ENCODE measurements around the gene SLC27A3.
"Not testable (repeated sequence)": the region's sequence is repeated elsewhere in the genome, so short reads cannot be mapped to it uniquely, and the experiment has no call there.

SLC27A3 gene

DNA sequence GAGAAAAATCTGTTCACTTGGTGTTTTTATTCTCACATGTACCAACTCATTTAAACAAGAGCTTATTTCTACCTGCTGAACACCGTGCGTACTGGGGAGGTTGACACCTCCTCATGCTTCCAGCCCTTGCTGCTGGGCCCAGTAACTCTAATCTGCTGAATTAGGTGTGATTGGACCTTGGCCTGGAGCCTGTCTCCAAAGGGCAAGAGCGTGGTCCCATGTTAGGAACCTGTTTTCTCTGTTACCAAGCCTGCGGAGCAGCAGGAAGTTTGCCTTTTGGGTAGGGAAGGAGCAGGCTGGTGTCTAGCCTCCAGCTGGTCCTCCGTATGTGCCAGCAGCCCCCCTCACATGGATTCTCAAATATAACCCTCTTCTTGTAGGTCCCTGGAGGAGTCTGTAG lies 10.9 kb upstream of the SLC27A3 start:
- H3K4me1 ChIP-seq (ENCODE audit: control insufficient read depth, insufficient read depth, low read length, poor library complexity, severe bottlenecking) = peaks cover 8% of the 10 kb centered on the region
- H3K36me3 ChIP-seq (ENCODE audit: control insufficient read depth, insufficient read depth, low read length) = peaks cover 92% of the 10 kb centered on the region
- WGBS, 2 experiments (ENCODE audit: insufficient coverage in 2 of 2) = 100% methylated on average over 3 of the region's 5 CpGs

DNA sequence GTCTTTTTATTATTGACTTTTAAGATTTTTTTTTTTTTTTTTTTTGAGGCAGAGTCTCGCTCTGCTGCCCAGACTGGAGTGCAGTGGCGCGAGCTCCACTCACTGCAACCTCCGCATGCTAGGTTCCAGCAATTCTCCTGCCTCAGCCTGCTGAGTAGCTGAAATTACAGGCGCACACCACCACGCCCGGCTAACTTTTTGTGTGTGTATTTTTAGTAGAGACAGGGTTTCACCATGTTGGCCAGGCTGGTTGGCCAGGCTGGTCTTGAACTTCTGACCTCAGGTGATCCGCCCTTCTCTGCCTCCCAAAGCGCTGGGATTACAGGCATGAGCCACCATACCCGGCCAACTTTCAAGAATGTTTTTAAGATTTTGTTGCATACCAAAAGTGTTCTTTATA lies 8.5 kb upstream of the SLC27A3 start:
- not testable (repeated sequence) for H3K9me3 ChIP-seq (ENCODE audit: control insufficient read depth, low read length); H3K4me3 ChIP-seq (ENCODE audit: extremely low read depth, insufficient read depth, low read length, poor library complexity, severe bottlenecking); H3K4me1 ChIP-seq (ENCODE audit: control insufficient read depth, insufficient read depth, low read length, poor library complexity, severe bottlenecking); H3K27ac ChIP-seq (ENCODE audit: low read depth, low read length, severe bottlenecking)
- peaks cover 90% of the 10 kb centered on the region for H3K36me3 ChIP-seq (ENCODE audit: control insufficient read depth, insufficient read depth, low read length)
- 96 to 100% methylated on average over 4 to 5 of the region's 10 CpGs for WGBS, 2 experiments (ENCODE audit: insufficient coverage in 2 of 2)

More for the DNA sequence above, 10.9 kb upstream of the SLC27A3 start:
- Histone ChIP-seq H3K27ac (ENCODE audit: low read depth, low read length, severe bottlenecking) (no peak overlapping the region), H3K4me3 (ENCODE audit: extremely low read depth, insufficient read depth, low read length, poor library complexity, severe bottlenecking) (no peak overlapping the region), H3K9me3 (ENCODE audit: control insufficient read depth, low read length) (no peaks in the 10 kb centered on the region)

DNA sequence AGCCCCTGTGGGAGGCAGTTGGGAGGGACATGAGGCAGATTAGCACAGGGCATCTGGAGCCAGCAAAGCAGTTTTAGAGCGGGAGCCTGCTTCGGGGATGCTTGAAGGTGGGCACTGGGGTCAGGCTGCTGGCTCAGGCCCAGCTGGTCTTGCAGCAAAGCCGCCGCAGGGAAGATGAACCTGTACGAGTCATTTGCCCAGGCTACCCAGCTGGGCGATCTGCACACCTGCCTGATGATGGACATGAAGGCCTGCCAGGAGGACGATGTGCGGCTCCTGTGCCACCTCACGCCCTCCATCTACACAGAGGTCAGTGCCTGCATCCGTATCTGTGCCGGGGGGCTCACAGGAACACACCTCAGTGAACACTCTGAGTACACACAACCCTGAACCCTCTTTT lies 7.7 kb upstream of the SLC27A3 start:
- no peaks in the 10 kb centered on the region for H3K9me3 ChIP-seq (ENCODE audit: control insufficient read depth, low read length)
- peaks cover 91% of the 10 kb centered on the region for H3K36me3 ChIP-seq (ENCODE audit: control insufficient read depth, insufficient read depth, low read length)
- H3K4me3 ChIP-seq (ENCODE audit: extremely low read depth, insufficient read depth, low read length, poor library complexity, severe bottlenecking) = no peak overlapping the region
- peaks cover 8% of the 10 kb centered on the region for H3K4me1 ChIP-seq (ENCODE audit: control insufficient read depth, insufficient read depth, low read length, poor library complexity, severe bottlenecking)
- WGBS, 2 experiments (ENCODE audit: insufficient coverage in 2 of 2) = 97 to 100% methylated on average over 7 to 11 of the region's 11 CpGs
- no peak overlapping the region for H3K27ac ChIP-seq (ENCODE audit: low read depth, low read length, severe bottlenecking)

DNA sequence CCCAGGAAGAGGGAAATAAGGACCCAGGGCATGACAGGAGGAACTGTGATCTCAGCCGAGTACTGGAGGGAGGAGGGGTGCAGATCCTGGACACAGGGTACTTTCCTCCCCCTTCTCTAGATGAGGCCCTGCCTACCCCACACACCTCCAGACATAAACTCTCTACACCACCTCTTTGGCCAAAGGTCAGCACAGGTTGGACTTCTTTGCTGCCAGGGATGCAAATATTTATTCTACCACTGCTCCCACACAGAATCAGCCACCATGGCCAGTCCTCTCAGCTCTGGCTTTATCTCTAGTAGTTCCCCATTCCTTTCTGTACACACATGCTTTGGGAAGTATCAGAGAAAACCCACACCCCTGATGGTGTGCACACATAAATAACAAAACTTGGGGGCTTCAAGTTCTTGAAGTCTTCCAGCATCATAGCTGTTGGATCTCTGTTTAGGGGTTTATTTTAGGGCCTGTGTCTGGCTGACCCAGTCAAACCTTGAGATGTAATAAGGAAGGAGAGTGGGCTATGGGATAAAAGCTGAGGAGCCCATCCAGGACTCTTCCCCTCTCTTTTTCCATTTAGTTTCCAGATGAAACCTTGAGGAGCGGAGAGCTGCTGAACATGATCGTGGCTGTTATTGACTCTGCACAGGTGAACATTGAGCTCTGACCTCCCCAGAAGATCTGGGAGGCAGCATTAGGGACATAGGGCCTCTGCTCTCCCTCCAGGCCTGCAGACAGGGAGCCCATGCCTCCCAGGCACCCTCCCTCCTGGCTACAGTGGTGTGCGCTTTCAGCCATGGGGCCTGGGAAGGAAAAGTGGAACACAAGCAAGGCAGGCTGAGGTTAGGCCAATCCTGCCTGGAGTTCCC lies 6.7 kb upstream of the SLC27A3 start:
- Histone ChIP-seq H3K4me1 (ENCODE audit: control insufficient read depth, insufficient read depth, low read length, poor library complexity, severe bottlenecking) (peaks cover 10% of the 10 kb centered on the region), H3K4me3 (ENCODE audit: extremely low read depth, insufficient read depth, low read length, poor library complexity, severe bottlenecking) (no peak overlapping the region), H3K36me3 (ENCODE audit: control insufficient read depth, insufficient read depth, low read length) (peaks cover 91% of the 10 kb centered on the region), H3K27ac (ENCODE audit: low read depth, low read length, severe bottlenecking) (no peak overlapping the region), H3K9me3 (ENCODE audit: control insufficient read depth, low read length) (no peaks in the 10 kb centered on the region)
- WGBS, 2 experiments (ENCODE audit: insufficient coverage in 2 of 2) = 95 to 96% methylated on average over 2 to 3 of the region's 4 CpGs

DNA sequence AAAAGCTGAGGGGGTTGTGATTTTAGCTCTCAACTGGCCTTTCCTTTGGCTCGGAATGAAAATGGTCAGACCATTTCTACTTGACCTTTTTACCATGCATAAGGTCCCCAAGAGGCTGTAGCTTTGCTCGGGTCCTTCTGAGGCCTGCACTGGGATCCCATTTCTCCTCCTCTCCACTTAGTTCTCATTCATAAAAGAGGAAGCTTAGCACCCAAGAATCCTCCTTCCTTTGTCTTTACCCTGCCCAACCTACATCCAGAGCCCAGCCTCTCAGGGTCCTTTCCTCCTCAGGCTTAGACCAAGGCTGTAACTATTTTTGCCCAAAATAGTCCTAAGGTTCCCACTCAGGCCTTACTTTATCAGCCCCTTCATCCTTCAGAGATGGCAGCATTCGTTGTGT lies 6.0 kb upstream of the SLC27A3 start:
- H3K36me3 ChIP-seq (ENCODE audit: control insufficient read depth, insufficient read depth, low read length) = peaks cover 85% of the 10 kb centered on the region

DNA sequence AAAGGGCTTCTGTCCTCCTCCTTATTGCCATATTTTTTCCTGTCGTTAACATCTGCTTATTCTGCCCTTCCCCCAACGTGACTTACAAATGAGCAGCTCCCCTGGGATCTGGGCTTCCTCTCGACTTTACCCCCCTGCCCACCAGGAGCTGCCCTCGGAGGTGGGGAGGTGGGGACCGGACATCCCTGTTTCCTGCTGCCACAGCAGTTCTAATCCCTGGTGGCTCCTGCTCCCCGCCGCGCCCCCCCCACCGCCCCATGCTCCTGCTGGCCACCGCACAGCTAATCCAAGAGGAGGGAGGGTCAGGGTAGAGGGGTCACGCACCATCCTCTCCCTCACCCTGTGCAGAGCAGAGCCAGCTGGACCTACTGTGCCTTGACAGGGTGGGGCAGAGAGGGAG lies 4.4 kb upstream of the SLC27A3 start:
- Histone ChIP-seq H3K4me3 (ENCODE audit: extremely low read depth, insufficient read depth, low read length, poor library complexity, severe bottlenecking) (no peak overlapping the region), H3K27ac (ENCODE audit: low read depth, low read length, severe bottlenecking) (no peak overlapping the region), H3K9me3 (ENCODE audit: control insufficient read depth, low read length) (no peaks in the 10 kb centered on the region), H3K36me3 (ENCODE audit: control insufficient read depth, insufficient read depth, low read length) (peaks cover 76% of the 10 kb centered on the region), H3K4me1 (ENCODE audit: control insufficient read depth, insufficient read depth, low read length, poor library complexity, severe bottlenecking) (peaks cover 15% of the 10 kb centered on the region)
- 63 to 74% methylated on average over 3 to 4 of the region's 11 CpGs for WGBS, 2 experiments (ENCODE audit: insufficient coverage in 2 of 2)

More for the DNA sequence above, 6.0 kb upstream of the SLC27A3 start:
- no peak overlapping the region for H3K4me3 ChIP-seq (ENCODE audit: extremely low read depth, insufficient read depth, low read length, poor library complexity, severe bottlenecking)
- H3K27ac ChIP-seq (ENCODE audit: low read depth, low read length, severe bottlenecking) = no peak overlapping the region
- 90 to 92% methylated on average over 3 of the region's 3 CpGs for WGBS, 2 experiments (ENCODE audit: insufficient coverage in 2 of 2)
- H3K9me3 ChIP-seq (ENCODE audit: control insufficient read depth, low read length) = no peaks in the 10 kb centered on the region
- peaks cover 12% of the 10 kb centered on the region for H3K4me1 ChIP-seq (ENCODE audit: control insufficient read depth, insufficient read depth, low read length, poor library complexity, severe bottlenecking)

DNA sequence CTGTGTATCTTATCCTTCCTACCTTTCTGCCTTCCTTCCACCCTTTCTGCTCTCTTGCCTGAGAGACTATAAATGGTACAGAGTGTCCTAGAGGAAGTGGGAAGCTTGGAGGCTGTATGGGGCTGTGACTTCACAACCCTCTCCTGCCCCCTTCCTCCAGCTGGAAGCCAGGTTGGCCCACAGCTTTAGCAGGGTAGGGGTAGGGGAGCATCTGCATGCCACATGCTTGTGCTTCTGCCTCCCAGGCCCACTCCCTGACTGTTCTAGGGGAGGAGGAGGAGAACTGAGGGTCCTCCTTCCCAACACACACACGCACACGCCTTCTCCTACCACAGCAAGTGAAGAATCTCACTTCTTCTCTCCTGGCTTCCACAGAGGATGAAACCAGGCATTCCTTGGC lies 3.9 kb upstream of the SLC27A3 start:
- peaks cover 73% of the 10 kb centered on the region for H3K36me3 ChIP-seq (ENCODE audit: control insufficient read depth, insufficient read depth, low read length)
- no peak overlapping the region for H3K27ac ChIP-seq (ENCODE audit: low read depth, low read length, severe bottlenecking)
- no peak overlapping the region for H3K4me3 ChIP-seq (ENCODE audit: extremely low read depth, insufficient read depth, low read length, poor library complexity, severe bottlenecking)
- no CpG with 5 or more reads among the region's 2 CpGs for WGBS, 2 experiments (ENCODE audit: insufficient coverage in 2 of 2)
- H3K4me1 ChIP-seq (ENCODE audit: control insufficient read depth, insufficient read depth, low read length, poor library complexity, severe bottlenecking) = peaks cover 15% of the 10 kb centered on the region
- H3K9me3 ChIP-seq (ENCODE audit: control insufficient read depth, low read length) = no peaks in the 10 kb centered on the region

DNA sequence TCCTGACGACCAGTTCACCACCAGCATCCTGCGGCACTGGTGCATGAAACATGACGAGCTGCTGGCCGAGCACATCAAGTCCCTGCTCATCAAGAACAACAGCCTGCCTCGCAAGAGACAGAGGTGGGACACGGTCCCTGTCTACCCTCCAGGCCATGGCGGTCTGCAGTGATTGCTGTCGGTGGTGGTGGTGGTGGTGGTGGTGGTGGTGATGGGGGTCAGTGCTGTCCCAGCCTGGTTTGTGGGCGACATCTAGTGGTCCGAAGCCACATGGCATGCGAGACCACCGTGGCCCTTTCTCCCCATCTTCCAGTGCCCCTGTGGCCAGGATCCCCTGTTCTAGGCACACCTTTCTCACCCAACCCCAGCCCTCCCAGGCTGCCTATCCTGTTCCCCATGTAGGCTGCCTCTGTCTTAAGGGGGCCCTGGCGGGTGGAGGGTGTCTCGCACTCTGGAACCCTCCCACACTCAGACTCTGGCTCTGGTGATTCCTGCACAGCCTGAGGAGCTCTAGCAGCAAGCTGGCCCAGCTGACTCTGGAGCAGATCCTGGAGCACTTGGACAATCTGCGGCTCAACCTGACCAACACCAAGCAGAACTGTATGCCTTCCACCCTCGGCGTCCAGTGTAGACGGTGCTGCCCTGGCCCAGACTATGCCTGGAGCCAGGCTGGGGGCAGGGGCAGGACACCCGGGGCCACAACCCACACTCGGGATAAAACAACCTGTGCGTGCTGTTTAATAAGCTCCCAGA lies 3.2 kb upstream of the SLC27A3 start:
- Histone ChIP-seq H3K36me3 (ENCODE audit: control insufficient read depth, insufficient read depth, low read length) (peaks cover 67% of the 10 kb centered on the region), H3K4me3 (ENCODE audit: extremely low read depth, insufficient read depth, low read length, poor library complexity, severe bottlenecking) (no peak overlapping the region), H3K27ac (ENCODE audit: low read depth, low read length, severe bottlenecking) (no peak overlapping the region), H3K4me1 (ENCODE audit: control insufficient read depth, insufficient read depth, low read length, poor library complexity, severe bottlenecking) (peaks cover 15% of the 10 kb centered on the region), H3K9me3 (ENCODE audit: control insufficient read depth, low read length) (no peaks in the 10 kb centered on the region)
- WGBS, 2 experiments (ENCODE audit: insufficient coverage in 2 of 2) = 75 to 89% methylated on average over 16 to 17 of the region's 21 CpGs

DNA sequence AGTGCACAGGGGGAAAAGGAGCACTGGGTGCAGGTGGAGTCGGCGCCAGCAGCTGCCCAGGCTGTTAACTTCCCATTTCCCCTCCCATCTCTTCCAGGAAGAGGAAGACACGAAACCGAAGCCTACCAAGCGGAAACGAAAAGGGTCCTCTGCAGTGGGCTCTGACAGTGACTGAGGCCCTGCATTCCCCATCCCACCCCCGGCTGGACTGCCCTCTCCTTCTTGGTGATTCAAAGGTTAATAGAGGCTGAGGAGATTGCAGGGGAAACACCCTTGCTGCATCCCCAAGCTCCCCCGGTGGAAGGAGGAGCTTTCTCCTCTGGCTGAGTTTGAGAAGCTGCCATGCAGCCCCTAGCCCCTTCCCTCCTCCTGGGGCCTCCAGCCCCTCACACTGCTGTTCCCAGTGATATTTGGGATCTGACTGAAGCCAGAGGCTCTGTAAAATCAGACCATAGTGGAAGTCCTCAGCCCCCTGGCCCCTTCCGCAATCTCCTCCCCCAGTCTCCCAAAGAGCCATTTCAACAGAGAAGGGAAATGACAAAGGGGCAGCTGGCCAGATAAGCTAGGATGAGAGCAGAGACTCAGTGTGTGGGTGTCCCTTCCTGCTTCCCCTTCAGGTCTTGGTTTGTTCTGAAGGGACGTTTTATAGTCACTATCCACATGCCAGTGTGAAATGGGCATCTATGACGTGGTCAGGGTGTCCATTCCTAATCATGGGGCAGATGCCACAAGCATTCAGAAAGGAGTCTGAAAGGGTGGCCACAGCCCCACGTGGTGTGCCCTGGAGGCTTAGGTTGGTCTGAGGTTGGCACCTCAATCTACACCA lies 1.9 kb upstream of the SLC27A3 start:
- Histone ChIP-seq H3K27ac (ENCODE audit: low read depth, low read length, severe bottlenecking) (peak overlapping the region; percentile 41), H3K4me3 (ENCODE audit: extremely low read depth, insufficient read depth, low read length, poor library complexity, severe bottlenecking) (no peak overlapping the region), H3K36me3 (ENCODE audit: control insufficient read depth, insufficient read depth, low read length) (peaks cover 54% of the 10 kb centered on the region)

DNA sequence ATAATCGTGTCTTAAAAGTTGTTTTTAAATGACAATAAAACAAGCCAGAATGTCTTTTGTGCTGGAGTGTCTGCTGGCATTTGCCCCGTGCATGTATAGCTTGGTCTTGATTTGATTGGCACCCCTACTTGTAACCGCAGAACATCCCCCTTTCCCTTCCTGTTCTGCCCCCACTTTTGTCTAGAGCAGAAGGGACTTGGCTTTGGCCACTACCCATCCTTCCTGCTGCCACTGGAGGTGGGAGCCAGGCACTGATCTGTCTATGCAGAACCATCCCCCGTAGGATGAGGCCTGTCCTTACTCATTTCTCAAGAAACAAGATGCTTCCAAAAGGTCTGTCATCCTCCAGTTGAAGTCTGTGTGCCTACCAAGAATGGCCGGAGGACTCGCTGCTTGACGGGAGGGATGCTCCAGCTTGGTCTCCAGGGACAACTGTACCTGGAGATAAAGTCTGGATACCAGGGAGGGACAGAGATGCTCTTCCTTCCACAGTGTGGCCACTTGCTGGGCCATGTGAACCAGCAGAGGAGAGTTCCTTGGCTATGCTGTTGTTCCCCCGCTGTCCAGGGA lies 1.1 kb upstream of the SLC27A3 start:
- peaks cover 46% of the 10 kb centered on the region for H3K36me3 ChIP-seq (ENCODE audit: control insufficient read depth, insufficient read depth, low read length)

More for the DNA sequence above, 1.9 kb upstream of the SLC27A3 start:
- WGBS, 2 experiments (ENCODE audit: insufficient coverage in 2 of 2) = 76 to 82% methylated on average over 7 to 8 of the region's 12 CpGs
- no peaks in the 10 kb centered on the region for H3K9me3 ChIP-seq (ENCODE audit: control insufficient read depth, low read length)
- peaks cover 15% of the 10 kb centered on the region for H3K4me1 ChIP-seq (ENCODE audit: control insufficient read depth, insufficient read depth, low read length, poor library complexity, severe bottlenecking)

More for the DNA sequence above, 1.1 kb upstream of the SLC27A3 start:
- 91 to 93% methylated on average over 7 of the region's 8 CpGs for WGBS, 2 experiments (ENCODE audit: insufficient coverage in 2 of 2)
- no peak overlapping the region for H3K4me3 ChIP-seq (ENCODE audit: extremely low read depth, insufficient read depth, low read length, poor library complexity, severe bottlenecking)
- H3K27ac ChIP-seq (ENCODE audit: low read depth, low read length, severe bottlenecking) = no peak overlapping the region
- no peaks in the 10 kb centered on the region for H3K9me3 ChIP-seq (ENCODE audit: control insufficient read depth, low read length)
- H3K4me1 ChIP-seq (ENCODE audit: control insufficient read depth, insufficient read depth, low read length, poor library complexity, severe bottlenecking) = peaks cover 15% of the 10 kb centered on the region

Data from mesodermal cell (in vitro differentiated cells).